C4-2B (cell line): ENCODE results near the gene ZNF565.

Experiments
- ZFX ChIP-seq: fragments of 450-650 bp; IDR thresholded peaks from 2 replicates; pipeline ENCODE4 v1.6.1; 2017
- TF ChIP-seq, protein P1 (sequence below): fragments of 450-650 bp; conservative IDR thresholded peaks from 2 replicates; pipeline ENCODE4 v1.5.1; 2017; ENCODE audit warnings: mild to moderate bottlenecking

DNA sequence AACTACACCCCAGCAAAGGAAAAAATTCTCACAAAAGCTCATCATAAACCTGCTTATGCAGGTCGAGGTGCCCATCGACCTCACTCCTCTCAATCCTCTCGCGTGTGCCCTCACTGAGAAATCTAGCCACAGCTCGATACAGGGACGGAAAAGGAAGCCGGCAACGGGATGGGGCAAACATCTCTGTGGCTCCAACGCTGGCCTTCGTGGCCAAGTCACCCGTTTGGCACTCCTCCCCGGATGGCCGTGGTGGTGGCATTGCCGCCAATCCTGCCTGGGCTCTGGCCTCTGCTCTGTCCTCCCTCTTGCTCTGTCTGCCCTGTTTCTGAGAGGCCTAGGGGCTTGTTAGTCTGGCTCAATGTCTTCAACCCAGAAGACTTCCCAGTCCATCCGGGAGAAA lies 41.6 kb upstream of the ZNF565 start:
- TF ChIP-seq, protein P1, sequence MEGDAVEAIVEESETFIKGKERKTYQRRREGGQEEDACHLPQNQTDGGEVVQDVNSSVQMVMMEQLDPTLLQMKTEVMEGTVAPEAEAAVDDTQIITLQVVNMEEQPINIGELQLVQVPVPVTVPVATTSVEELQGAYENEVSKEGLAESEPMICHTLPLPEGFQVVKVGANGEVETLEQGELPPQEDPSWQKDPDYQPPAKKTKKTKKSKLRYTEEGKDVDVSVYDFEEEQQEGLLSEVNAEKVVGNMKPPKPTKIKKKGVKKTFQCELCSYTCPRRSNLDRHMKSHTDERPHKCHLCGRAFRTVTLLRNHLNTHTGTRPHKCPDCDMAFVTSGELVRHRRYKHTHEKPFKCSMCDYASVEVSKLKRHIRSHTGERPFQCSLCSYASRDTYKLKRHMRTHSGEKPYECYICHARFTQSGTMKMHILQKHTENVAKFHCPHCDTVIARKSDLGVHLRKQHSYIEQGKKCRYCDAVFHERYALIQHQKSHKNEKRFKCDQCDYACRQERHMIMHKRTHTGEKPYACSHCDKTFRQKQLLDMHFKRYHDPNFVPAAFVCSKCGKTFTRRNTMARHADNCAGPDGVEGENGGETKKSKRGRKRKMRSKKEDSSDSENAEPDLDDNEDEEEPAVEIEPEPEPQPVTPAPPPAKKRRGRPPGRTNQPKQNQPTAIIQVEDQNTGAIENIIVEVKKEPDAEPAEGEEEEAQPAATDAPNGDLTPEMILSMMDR: no peak
- TF ChIP-seq ZFX: no peak
